HepG2 (cell line): ENCODE results near the gene RAB40C. TPM values are rescaled to one million over a fixed set of nuclear protein-coding genes. Genes with fewer than 3 reads are reported as not detected.
A peak's percentile ranks its signal among the peaks of the same experiment; 100 is the strongest.

ENCODE experiments used
- ATF5 ChIP-seq: sonication (generic); formaldehyde crosslinking; IDR thresholded peaks from 2 replicates; pipeline ENCODE4 v1.4.0; 2020; ENCODE audit warnings: mild to moderate bottlenecking, low read depth, missing genetic modification reagents
- ETV5 ChIP-seq: IDR thresholded peaks from 2 replicates; pipeline ENCODE4 v1.6.1; 2018; ENCODE audit warnings: missing biosample characterization, missing genetic modification reagents, inconsistent platforms, borderline replicate concordance
- FOSL1 ChIP-seq: sonication (generic); formaldehyde crosslinking; IDR thresholded peaks from 2 replicates; pipeline ENCODE4 v1.9.0; 2021; ENCODE audit warnings: missing genetic modification reagents, borderline replicate concordance
- JUND ChIP-seq: sonication (generic); formaldehyde crosslinking; IDR thresholded peaks from 2 replicates; pipeline ENCODE4 v1.8.0; 2022; ENCODE audit warnings: mild to moderate bottlenecking, missing genetic modification reagents
- PCBP1 ChIP-seq: fragments of 200-400 bp; formaldehyde crosslinking; IDR thresholded peaks from 2 replicates; pipeline ENCODE4 v1.6.1; 2017; ENCODE audit warnings: mild to moderate bottlenecking, low read depth, low read length, borderline replicate concordance
- THAP9 ChIP-seq: sonication (generic); formaldehyde crosslinking; IDR thresholded peaks from 2 replicates; pipeline ENCODE4; 2020; ENCODE audit warnings: missing genetic modification reagents, mild to moderate bottlenecking, borderline replicate concordance
- TRIM24 ChIP-seq: sonication (generic); formaldehyde crosslinking; IDR thresholded peaks from 2 replicates; pipeline ENCODE4 v1.8.0; 2022; ENCODE audit warnings: mild to moderate bottlenecking, missing genetic modification reagents
- YEATS4 ChIP-seq: sonication (generic); formaldehyde crosslinking; IDR thresholded peaks from 2 replicates; pipeline ENCODE4 v1.4.0; 2020; ENCODE audit warnings: missing genetic modification reagents, borderline replicate concordance
- ZFYVE20 ChIP-seq: sonication (generic); formaldehyde crosslinking; IDR thresholded peaks from 2 replicates; pipeline ENCODE4 v1.8.0; 2023; ENCODE audit warnings: low read depth, mild to moderate bottlenecking, moderate library complexity, missing genetic modification reagents, borderline replicate concordance
- ZNF607 ChIP-seq: sonication (generic); formaldehyde crosslinking; IDR thresholded peaks from 2 replicates; pipeline ENCODE4 v1.5.1; 2020; ENCODE audit warnings: missing genetic modification reagents, mild to moderate bottlenecking, borderline replicate concordance
- ZNF782 ChIP-seq: sonication (generic); formaldehyde crosslinking; IDR thresholded peaks from 2 replicates; pipeline ENCODE4 v1.4.0; 2020; ENCODE audit warnings: missing genetic modification reagents, mild to moderate bottlenecking, borderline replicate concordance
- polyA plus RNA-seq, 8 experiments: library from polyadenylated mRNA; depleted of rRNA in 3 of 8; stranded (reverse) in 7 of 8; unstranded in 1 of 8; fragments of >200 nt; fragmentation: Illumina TruSeq in 4 of 8; extraction: Trizol in 4 of 8; gene quantifications; 2 replicates each; pipeline versions ENCODE4 v1.2.1 to v1.2.3, GENCODE V29; 2011 to 2016; ENCODE audit warnings: low read depth in 4 of 8, missing spikeins in 1 of 8, mixed read lengths in 1 of 8; ENCODE audit not compliant: insufficient read depth in 1 of 8
- total RNA-seq, 5 experiments: library from RNA; depleted of rRNA; stranded (reverse); fragments of >200 nt; fragmentation: Illumina TruSeq; extraction: Trizol; gene quantifications; 2 replicates each; pipeline ENCODE4 v1.2.3, GENCODE V29; 2016; ENCODE audit warnings: low read depth in 1 of 5
- TF ChIP-seq, protein P1 (sequence below): sonication (generic); formaldehyde crosslinking; IDR thresholded peaks from 2 replicates; pipeline ENCODE4 v1.5.1; 2020; ENCODE audit warnings: mild to moderate bottlenecking, missing genetic modification reagents, borderline replicate concordance
- TF ChIP-seq, protein P2 (sequence below): sonication (generic); formaldehyde crosslinking; IDR thresholded peaks from 2 replicates; pipeline ENCODE4 v1.4.0; 2020; ENCODE audit warnings: missing genetic modification reagents; ENCODE audit errors: not compliant biosample characterization
- TF ChIP-seq, protein P3 (sequence below): sonication (generic); formaldehyde crosslinking; IDR thresholded peaks from 2 replicates; pipeline ENCODE4 v1.5.1; 2020; ENCODE audit warnings: missing genetic modification reagents, mild to moderate bottlenecking, borderline replicate concordance

Gene RAB40C
- total and polyA plus RNA-seq, 2 of the 13 experiments (the other 11 are each of a cell fraction or from before 2014, with no cell fraction given): 7.7 to 11.5 TPM

DNA sequence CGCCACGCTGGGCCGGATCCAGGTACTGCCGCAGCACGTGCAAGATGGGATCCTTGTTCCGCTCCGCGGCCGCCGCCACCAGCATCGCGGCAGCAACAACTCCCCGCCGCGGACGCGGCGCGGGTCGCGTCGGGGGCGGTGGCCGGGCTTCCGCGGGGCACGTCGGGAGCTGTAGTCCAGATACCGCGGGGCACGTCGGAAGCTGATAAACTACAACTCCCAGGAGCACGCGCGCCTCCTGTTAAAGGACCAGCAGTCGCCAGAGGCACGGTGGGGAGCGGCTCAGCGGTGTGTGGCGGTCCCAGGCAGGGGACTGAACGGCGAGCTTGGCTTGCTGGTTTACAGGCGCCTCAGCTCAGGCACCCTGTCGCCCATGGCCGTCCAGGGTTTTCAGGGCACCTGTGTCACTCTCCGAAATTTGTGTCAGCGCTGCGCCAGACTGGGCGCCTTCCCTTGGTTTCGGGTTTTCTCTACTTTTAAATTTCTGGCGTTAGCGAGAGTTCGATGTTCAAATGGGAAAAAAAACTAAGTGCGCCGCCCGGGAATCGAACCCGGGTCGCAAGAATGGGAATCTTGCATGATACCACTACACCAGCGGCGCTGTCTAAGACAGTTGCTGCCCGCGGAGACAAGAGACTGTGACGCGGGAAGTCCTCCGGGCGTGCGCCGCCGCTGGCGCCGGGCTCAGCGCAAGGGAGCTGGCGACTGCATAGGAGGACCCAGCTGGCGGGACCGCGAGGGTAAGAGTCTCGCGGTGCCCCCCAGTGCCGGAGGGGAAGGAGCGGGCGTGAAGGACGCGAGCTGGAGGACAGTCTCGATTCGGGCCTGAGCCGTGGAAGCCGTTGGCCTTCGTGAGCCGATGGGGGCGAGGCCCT, 46.6 kb downstream of the RAB40C start, which contains the start of gene METTL26 (continued):
- TF ChIP-seq, protein P1, sequence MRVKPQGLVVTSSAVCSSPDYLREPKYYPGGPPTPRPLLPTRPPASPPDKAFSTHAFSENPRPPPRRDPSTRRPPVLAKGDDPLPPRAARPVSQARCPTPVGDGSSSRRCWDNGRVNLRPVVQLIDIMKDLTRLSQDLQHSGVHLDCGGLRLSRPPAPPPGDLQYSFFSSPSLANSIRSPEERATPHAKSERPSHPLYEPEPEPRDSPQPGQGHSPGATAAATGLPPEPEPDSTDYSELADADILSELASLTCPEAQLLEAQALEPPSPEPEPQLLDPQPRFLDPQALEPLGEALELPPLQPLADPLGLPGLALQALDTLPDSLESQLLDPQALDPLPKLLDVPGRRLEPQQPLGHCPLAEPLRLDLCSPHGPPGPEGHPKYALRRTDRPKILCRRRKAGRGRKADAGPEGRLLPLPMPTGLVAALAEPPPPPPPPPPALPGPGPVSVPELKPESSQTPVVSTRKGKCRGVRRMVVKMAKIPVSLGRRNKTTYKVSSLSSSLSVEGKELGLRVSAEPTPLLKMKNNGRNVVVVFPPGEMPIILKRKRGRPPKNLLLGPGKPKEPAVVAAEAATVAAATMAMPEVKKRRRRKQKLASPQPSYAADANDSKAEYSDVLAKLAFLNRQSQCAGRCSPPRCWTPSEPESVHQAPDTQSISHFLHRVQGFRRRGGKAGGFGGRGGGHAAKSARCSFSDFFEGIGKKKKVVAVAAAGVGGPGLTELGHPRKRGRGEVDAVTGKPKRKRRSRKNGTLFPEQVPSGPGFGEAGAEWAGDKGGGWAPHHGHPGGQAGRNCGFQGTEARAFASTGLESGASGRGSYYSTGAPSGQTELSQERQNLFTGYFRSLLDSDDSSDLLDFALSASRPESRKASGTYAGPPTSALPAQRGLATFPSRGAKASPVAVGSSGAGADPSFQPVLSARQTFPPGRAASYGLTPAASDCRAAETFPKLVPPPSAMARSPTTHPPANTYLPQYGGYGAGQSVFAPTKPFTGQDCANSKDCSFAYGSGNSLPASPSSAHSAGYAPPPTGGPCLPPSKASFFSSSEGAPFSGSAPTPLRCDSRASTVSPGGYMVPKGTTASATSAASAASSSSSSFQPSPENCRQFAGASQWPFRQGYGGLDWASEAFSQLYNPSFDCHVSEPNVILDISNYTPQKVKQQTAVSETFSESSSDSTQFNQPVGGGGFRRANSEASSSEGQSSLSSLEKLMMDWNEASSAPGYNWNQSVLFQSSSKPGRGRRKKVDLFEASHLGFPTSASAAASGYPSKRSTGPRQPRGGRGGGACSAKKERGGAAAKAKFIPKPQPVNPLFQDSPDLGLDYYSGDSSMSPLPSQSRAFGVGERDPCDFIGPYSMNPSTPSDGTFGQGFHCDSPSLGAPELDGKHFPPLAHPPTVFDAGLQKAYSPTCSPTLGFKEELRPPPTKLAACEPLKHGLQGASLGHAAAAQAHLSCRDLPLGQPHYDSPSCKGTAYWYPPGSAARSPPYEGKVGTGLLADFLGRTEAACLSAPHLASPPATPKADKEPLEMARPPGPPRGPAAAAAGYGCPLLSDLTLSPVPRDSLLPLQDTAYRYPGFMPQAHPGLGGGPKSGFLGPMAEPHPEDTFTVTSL: no peak
- TF ChIP-seq ETV5 (CRISPR knock-in tag): peak; percentile 74
- 0 out of 2 replicates have a peak, but pooled peaks have one; percentile 21 for TF ChIP-seq ATF5 (CRISPR knock-in tag)
- peak; percentile 95 for TF ChIP-seq YEATS4 (CRISPR knock-in tag)
- TF ChIP-seq ZFYVE20 (CRISPR knock-in tag): peak; percentile 84; the same call in 1 of the 2 replicates
- TF ChIP-seq, protein P2, sequence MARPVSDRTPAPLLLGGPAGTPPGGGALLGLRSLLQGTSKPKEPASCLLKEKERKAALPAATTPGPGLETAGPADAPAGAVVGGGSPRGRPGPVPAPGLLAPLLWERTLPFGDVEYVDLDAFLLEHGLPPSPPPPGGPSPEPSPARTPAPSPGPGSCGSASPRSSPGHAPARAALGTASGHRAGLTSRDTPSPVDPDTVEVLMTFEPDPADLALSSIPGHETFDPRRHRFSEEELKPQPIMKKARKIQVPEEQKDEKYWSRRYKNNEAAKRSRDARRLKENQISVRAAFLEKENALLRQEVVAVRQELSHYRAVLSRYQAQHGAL (CRISPR knock-in tag): no peak
- no peak for TF ChIP-seq TRIM24 (CRISPR knock-in tag)
- peak; percentile 56; the same call in 1 of the 2 replicates for TF ChIP-seq THAP9 (CRISPR knock-in tag)
- TF ChIP-seq ZNF782 (CRISPR knock-in tag): no peak
- peak; percentile 65; the same call in 1 of the 2 replicates for TF ChIP-seq ZNF607 (CRISPR knock-in tag)
- TF ChIP-seq JUND: no peak
- no peak for TF ChIP-seq PCBP1
- TF ChIP-seq FOSL1 (CRISPR knock-in tag): no peak
- TF ChIP-seq, protein P3, sequence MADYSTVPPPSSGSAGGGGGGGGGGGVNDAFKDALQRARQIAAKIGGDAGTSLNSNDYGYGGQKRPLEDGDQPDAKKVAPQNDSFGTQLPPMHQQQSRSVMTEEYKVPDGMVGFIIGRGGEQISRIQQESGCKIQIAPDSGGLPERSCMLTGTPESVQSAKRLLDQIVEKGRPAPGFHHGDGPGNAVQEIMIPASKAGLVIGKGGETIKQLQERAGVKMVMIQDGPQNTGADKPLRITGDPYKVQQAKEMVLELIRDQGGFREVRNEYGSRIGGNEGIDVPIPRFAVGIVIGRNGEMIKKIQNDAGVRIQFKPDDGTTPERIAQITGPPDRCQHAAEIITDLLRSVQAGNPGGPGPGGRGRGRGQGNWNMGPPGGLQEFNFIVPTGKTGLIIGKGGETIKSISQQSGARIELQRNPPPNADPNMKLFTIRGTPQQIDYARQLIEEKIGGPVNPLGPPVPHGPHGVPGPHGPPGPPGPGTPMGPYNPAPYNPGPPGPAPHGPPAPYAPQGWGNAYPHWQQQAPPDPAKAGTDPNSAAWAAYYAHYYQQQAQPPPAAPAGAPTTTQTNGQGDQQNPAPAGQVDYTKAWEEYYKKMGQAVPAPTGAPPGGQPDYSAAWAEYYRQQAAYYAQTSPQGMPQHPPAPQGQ (CRISPR knock-in tag): no peak
